HG03432 (cell line): Measurements from ENCODE around the gene AGL.
A peak's percentile ranks its signal among the peaks of the same experiment; 100 is the strongest.
"Not testable (repeated sequence)": the region's sequence is repeated elsewhere in the genome, so short reads cannot be mapped to it uniquely, and the experiment has no call there.

Source experiments
- ATAC-seq: cut with Tn5 transposase; IDR thresholded peaks from one replicate; pipeline ENCODE4 v1.9.1; 2021; ENCODE audit warnings: mild to moderate bottlenecking, moderate library complexity; ENCODE audit not compliant: unreplicated experiment

The AGL gene

DNA sequence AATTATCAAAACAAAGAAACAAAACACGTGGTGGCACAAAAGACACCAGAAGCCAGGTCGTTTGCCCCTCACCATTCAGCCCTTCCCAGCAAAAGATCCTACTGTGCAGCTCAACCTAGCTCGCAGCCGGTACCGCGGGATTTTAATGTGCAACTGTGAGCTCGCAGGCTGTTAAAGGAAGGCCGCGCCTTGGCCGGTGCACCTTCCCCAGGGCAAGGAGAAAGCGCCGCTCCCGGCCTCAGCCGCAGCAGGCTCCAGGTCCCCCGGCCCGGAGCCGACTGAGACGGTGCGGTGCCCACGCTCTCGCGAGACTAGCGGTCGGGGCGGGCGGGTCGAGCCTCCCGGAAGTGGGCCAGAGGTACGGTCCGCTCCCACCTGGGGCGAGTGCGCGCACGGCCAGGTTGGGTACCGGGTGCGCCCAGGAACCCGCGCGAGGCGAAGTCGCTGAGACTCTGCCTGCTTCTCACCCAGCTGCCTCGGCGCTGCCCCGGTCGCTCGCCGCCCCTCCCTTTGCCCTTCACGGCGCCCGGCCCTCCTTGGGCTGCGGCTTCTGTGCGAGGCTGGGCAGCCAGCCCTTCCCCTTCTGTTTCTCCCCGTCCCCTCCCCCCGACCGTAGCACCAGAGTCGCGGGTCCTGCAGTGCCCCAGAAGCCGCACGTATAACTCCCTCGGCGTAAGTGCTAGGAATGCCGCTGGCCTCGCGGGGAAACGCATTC is at the start of gene AGL:
TSS of gene AGL (plus strand) at position 618 of the 715 bp plus-strand sequence. CDS start 682 bp downstream, outside the sequence.
- ATAC-seq: peak; percentile 99

GRCh38 chr1:99801584-99801983 is 48.6 kb upstream of the AGL start:
- no peak for ATAC-seq

- no peak for ATAC-seq
Observed at GRCh38 chr1:99806882-99807281, 43.3 kb upstream of the AGL start.

GRCh38 chr1:99808391-99809115 is 41.6 kb upstream of the AGL start:
- ATAC-seq: peak; percentile 96

DNA sequence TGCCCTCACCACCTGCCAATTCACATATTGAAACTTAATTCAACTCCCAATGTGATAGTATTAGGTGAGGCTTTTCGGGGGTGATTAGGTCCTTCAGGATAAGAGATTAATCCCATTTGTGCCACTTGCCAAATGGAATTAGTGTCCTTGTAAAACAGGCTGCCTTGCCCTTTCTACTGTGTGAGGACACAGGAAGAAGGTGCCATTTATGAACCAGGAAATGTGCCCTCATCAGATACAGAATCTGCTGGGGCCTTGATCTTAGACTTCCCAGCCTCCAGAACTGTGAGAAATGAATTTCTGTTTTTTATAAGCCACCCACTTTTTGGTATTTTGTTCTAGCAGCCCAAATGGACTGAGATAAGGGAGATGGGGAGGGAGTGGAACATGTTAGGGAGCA is 39.1 kb upstream of the AGL start:
- ATAC-seq: no peak

GRCh38 chr1:99811747-99812146 is 38.4 kb upstream of the AGL start:
- no peak for ATAC-seq

DNA sequence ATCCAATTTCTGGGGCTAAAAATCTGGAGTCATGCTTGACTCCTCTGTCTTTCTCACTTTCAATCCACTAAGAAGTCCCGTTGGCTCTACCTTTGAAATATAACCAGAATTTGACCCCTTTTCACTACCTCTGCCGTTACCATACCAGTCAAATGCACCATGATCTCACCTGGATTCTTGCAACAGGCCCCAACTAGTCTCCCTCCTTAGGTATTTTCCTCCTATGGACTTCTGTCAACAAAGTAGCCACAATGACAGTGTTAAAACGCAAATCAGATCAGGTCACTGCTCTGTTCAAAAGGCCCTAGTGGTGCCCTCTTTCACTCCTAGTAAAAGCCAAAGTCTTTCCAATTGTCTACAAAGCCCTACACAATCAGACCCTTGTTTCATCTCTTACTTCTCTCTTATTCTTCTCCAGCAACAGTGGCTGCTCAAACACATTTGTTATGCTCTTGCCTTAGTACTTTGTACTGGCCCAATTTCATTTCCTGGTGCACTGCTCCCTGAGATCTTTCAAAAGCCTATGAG is 35.7 kb upstream of the AGL start:
- no peak for ATAC-seq

DNA sequence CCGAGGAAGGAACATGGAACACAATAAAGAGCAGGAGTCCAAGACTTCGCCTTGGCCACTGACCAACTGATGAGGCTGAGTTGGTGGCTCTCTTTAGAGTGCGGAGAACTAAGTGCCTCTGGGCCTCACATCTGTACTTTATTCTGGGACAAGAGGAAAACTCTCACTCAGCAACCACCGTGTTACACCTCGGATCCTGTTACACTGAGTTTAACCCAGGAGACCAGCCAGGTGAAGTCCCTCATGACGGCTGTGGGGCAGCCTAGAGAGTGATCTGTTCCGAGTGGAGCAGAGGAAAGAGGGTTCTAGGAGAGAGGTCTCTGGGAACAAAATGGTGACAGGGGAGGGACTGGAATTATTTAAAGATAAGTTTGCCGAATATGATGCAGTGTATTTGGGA is 33.5 kb upstream of the AGL start:
- ATAC-seq: no peak

- no peak for ATAC-seq
Observed at GRCh38 chr1:99818063-99818699, 32.0 kb upstream of the AGL start.

- peak; percentile 98 for ATAC-seq
Observed at GRCh38 chr1:99820546-99820945, 29.6 kb upstream of the AGL start.

DNA sequence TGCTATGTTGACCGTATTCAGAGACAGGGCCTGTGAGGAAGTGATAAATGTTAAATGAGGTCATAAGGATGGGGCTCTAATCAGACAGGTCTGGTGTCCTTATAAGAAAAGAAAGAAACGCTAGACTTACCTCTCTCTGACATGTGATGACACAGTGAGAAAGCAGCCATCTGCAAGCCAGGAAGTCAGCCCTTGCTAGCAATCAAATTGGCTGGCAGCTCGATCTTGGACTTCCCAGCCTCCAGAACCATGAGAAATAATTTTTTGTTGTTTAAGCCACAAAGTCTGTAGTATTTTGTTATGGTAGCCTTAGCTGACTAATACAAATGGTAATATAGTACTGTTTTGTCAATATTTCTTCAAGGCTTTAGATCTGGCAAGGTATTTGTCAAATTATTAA is 25.1 kb upstream of the AGL start:
- ATAC-seq: no peak

- no peak for ATAC-seq
Observed at GRCh38 chr1:99825702-99826101, 24.5 kb upstream of the AGL start.

DNA sequence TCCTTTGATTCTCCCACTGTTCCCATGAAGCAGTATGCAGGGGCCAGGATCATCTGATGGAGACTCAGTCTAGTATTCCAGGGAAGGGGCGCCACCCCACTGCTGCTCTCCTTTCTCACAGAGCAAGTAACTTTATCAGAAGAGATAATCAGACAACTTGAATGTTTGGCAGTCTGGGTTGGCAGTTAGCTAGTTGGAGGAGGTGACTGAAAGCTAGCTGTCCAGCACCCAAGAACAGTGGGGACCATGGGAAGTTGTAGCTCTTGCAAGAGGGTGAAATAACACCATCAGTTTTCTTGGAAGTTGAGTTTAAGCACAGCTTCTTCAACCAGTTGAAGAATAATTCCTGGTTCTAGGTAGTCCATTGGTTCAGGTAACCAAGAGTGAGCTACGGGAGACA is 22.2 kb upstream of the AGL start:
- ATAC-seq: no peak

- no peak for ATAC-seq
Observed at GRCh38 chr1:99829269-99829668, 20.9 kb upstream of the AGL start.

DNA sequence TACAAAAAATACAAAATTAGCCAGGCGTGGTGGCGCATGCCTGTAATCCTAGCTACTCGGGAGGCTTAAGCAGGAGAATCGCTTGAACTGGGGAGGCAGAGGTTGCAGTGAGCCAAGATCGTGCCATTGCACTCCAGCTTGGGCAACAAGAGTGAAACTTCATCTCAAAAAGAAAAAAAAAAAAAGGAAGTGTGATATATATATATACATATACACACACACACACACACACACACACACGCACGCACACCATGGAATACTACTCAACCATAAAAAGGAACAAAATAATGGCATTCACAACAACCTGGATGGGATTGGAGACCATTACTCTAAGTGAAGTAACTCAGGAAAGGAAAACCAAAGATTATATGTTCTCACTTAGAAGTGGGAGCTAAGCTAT is 16.2 kb upstream of the AGL start:
- not testable (repeated sequence) for ATAC-seq

- not testable (repeated sequence) for ATAC-seq
Observed at GRCh38 chr1:99836171-99837103, 13.7 kb upstream of the AGL start.

DNA sequence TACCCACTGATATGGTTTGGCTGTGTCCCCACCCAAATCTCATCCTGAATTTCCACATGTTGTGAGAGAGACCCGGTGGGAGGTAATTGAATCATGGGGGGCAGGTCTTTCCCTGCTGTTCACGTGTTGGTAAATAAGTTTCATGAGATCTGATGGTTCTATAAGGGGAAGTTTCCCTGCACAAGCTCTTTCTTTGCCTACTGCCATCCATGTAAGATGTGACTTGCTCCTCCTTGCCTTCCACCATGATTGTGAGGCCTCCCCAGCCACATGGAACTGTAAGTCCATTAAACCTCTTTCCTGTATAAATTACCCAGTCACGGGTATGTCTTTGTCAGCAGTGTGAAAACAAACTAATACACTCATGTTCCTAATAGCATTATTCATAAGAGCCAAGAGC is 9.8 kb upstream of the AGL start:
- ATAC-seq: not testable (repeated sequence)

- ATAC-seq: no peak
Observed at GRCh38 chr1:99843760-99844159, 6.4 kb upstream of the AGL start.

- not testable (repeated sequence) for ATAC-seq
Observed at GRCh38 chr1:99845201-99845600, 5.0 kb upstream of the AGL start.

GRCh38 chr1:99849413-99849743 is 783 bp upstream of the AGL start:
- ATAC-seq: peak; percentile 8
